Ammon's horn (tissue), 1 donor: ENCODE measurements around the gene SRP14.
"Not testable (repeated sequence)": the region's sequence is repeated elsewhere in the genome, so short reads cannot be mapped to it uniquely, and the experiment has no call there.

Experiments
- DNase-seq: peaks from one replicate; pipeline ENCODE4 v3.0.0-alpha.2; 2016; ENCODE audit warnings: low spot score

The SRP14 gene

DNA sequence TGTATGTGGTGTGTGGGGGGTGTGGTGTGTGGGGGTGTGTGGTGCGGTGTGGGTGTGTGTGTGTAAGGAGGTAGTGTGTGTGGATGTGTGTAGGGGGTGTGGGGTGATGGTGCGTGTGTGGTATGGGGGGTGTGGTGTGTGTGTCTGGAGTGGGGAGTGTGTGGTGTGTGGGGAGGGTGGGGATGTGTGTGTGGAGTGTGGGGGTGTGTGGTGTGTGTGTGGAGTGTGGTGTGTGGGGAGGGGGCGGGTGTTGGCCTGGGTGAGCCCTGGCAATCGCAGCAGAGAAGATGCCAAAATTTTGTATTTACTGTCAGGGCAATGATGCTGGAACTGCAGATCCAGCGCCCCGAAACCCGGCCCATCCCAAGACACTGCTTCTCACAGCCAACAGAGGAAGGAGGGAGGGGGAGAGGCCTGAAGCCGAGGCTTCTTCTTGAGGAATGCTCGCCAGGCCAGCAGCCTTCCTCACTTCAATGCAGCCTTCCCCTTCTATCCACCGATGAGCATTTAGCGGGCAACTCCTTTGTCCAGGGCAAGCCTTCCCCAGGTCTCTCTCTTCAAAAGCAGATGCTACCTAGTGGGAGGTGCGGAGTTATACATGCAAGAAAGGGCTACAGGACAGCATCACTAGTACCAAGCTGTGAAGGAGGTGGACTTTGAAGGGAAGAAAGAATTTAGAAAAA lies 11.9 kb upstream of the SRP14 start:
- DNase-seq, result no peak

DNA sequence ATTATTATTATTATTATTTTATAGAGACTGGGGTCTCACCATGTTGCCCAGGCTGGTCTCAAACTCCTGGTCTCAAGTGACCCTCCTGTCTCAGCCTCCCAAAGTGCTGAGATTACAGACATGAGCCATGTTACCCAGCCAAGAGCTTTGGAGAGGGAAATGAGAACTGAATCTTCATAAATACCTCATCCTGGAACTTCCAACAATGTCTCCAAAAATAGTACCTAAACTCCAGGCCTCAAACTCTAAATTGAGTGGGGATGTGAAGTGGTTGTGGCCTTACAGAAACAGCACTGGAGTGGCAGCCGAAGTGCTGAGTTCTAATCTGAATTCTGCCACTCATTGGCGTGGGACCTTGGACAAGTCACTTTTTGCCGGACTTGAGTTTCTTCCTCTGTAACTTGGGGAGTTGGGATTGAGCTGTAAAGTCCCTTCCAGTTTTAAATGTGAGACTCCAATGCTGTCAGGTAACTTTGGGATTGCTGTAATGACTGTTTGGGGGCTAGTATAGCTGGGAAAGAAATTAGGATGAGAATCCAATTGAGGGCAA lies 10.0 kb upstream of the SRP14 start:
- DNase-seq, result no peak

DNA sequence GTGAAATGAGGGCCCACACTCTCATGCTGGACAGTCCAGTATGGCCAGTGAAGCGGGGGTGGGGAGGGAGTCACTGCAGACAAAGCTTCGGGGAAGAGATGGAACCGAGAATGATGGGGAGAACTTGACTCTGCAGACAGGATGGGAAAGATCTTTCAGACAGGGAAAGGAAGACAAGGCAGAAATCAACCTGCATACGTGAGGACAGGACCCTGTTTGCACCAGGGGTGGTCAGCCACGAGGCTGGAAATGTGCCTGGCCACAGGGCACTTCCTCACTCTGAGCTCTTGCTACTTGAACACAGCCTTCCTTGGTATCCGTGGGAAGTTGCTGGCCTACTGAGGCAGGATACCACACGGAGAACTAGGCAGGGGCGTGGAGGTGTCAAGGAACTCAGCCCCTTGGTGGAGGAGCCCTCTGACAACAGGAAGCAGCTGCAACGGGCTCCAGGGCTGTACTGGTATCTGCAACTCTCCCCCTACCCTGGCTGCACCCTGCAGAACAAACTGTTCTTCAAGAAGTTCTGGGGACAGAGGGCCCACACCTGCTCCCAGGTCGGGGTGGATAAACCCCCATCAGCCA lies 9.3 kb upstream of the SRP14 start:
- DNase-seq, result no peak

- peak; percentile 56 for DNase-seq
These were observed 8.6 kb upstream of the SRP14 start for GRCh38 chr15:40047415-40048210.

- DNase-seq, result no peak
These were observed 7.9 kb upstream of the SRP14 start for GRCh38 chr15:40046721-40047414.

DNA sequence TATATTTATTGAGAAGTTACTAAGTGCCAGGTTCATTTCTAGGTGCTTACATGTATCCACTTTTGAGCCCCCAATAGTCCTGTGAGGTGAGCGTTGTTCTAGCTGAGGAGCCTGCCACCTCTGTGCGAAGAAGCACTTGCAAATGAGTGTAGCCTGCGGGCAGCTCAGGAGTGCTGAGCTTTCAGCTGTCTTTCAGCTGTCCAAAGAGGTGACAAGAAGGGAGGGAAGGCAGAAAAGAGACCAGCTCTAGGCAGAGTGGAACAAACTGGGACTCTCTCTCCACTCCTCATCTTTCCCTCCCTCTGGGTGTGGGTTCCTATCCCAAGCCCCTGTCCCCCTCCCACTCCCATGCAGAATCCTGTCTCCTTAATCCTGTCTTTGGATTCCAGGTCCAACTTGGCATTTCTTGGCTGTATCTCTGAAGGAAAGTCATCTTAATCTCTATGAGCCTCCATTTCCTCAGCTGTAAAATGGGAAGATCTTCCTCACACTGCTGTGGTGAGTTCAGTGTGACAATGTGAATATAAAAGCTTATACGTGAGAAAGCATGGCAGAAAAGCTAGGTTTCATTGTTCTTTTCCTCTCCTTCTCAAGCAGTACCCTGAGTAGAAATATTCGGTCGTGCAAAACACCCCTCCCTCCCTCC lies 6.7 kb upstream of the SRP14 start:
- DNase-seq, result no peak

- peak; percentile 90 for DNase-seq
These were observed 6.0 kb upstream of the SRP14 start for GRCh38 chr15:40044717-40045571.

GRCh38 chr15:40043927-40044716 lies 5.1 kb upstream of the SRP14 start:
- DNase-seq, result no peak

DNA sequence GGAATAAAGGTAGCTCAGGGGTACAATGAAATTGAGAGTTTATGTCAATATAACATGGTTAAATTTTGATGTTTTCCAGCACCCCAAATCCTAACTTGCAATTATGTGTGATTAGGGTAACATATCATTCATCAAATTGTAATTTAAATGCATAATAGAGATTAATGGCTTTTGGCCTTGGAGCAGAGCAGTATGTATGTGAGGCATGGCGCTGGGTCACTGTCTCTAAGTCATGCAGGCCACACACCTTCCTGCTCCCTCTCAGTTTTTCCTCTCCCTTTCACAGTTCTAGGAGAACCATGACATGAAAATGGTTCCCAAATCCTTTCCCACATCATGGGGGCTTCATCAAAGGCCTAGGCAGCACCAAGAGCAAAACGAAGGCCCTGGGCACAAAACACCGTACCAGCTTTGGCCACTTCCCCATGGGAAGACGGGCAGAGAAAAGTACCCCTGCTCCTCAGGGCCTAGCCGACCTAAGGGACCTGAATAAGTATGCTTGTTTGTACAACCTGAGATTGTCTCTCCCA lies 3.9 kb upstream of the SRP14 start:
- no peak for DNase-seq

GRCh38 chr15:40040770-40041169 lies 1.8 kb upstream of the SRP14 start:
- no peak for DNase-seq

- no peak for DNase-seq
These were observed 1.3 kb upstream of the SRP14 start for GRCh38 chr15:40040293-40040635.

DNA sequence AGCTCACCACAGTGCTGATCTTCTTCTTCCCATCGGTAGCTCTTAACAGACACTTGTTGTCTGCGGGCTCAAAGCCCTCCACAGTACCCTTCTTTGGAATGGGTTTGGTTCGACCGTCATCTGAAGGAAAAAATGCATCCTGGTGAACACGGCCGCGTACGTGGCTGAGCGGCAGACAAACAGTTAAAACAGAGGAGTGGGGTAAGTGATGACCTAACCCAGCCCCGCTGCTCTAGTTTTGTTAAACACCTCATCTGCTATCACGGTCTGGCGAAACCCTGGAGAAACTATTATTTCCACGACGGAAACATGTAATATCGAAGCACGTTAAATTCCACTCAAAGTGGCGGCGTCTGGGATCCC lies 725 bp downstream of the SRP14 start:
- DNase-seq, result no peak

DNA sequence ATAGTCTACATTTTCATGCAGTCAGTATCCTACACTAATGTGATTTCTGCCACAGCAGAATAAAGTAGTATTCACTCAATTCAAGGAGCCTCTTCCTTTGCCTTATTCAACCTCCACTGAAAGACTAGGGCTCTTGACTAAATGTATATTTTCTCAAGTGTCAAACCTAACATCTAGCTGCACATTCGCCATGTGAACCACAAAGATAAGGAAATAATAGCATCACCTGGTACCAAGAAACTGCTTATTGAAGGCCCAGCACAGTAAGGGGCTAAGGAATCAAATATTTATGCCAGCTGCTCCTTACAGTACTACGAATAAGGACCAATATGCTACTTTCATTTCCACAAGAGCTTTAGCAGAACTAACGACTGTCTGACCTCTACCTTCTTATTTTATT lies 1.3 kb downstream of the SRP14 start:
- DNase-seq, result no peak

DNA sequence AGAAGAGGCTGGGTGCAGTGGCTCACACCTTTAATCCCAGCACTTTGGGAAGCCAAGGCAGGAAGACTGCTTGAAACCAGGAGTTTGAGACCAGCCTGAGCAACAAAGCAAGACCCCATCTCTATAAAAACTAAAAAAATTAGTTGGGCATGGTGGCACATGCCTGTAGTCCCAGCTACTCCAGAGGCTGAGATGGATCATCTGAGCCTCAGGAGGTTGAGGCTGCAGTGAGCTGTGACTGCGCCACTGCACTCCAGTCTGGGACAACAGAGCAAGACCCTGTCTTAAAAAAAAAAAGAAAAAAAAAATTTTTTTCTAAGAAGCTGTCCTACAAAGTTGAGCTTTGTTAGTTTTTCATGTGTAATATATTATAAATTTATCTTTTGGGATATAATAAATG lies 3.8 kb downstream of the SRP14 start:
- DNase-seq, result not testable (repeated sequence)

DNA sequence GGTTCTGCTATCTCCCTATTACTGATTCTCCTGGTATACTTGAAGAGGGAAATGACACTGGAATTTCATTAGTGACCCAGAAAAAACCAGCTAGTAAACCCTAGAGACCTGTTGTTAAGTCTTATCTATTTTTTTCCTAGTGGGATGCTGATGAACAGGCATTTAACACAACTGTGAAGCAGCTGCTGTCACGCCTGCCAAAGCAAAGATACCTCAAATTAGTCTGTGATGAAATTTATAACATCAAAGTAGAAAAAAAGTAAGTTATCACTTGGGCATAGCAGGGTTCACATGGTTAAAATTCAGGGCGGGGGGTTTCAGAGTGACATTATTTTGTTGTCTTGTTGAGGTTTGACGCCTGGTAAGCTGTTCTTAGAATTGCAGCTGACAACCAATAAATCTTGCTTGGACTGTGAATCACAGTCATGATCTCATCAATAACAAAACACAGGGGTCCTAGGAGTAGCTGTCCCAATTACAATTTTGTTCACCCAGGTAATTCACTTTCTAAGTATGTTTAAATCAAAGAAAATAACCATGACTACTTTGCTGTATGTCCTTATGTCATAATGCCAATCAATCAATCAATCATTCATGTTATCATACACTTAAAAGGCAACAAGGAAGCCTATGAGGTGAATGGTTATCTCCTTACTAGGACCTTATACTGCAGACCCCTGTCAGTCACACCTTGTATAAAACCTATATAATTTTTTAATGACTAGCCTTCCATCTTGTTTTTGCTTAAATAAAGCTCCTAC lies 4.6 kb downstream of the SRP14 start:
- no peak for DNase-seq

- peak; percentile 72 for DNase-seq
These were observed 6.7 kb downstream of the SRP14 start for GRCh38 chr15:40032125-40032839.

DNA sequence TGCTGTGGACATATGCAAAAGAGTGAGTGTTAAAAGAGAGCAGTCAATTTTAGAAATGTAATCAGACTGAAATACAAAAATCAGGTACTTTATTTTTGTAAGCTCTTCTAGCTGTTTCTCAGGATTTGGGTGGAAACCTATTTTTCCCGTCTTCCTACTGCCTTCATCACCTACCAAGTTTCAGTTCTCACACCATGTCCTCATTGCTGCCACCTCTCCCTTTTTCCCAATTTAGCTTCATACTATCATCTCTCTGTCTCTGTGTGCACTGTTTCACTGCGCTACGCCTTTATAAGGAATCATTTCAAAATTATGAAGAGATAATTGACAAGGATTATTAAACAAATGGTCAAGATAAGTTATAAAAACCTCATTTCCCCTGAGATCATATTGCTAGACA lies 7.7 kb downstream of the SRP14 start:
- DNase-seq, result no peak
